ENCODE measurements around the gene OTX2.

GRCh38 chr14:56857216-56857615 lies 46.9 kb upstream of the OTX2 start:
- TF ChIP-seq CTCF (CRISPR knock-in tag; IDR thresholded peaks at IDR 0.05) (no peak), TCF12 (IDR thresholded peaks at IDR 0.05) (no peak), TCF12 (CRISPR knock-in tag; IDR thresholded peaks at IDR 0.05) (no peak), POLR2AphosphoS5 (IDR thresholded peaks at IDR 0.05; ENCODE audit: low read depth, low read length) (no peak), RAD21 (CRISPR knock-in tag; IDR thresholded peaks at IDR 0.05) (no peak), SRSF4 (IDR thresholded peaks at IDR 0.05; ENCODE audit: low read depth, low read length, poor library complexity, severe bottlenecking) (no peak)

All from HepG2 (cell line).